Heart left ventricle (tissue), 13 donors: Measurements from ENCODE around the gene FBXO21.

Experiments
- POLR2A ChIP-seq, 2 donors: fragments of 450-650 bp; IDR thresholded peaks; one replicate each; pipeline ENCODE4 v1.6.1; 2017; ENCODE audit warnings: antibody characterized with exemption in 2 of 2, mild to moderate bottlenecking in 2 of 2, moderate library complexity in 2 of 2
- TF ChIP-seq, protein P1 (sequence below), 12 donors: fragments of 200-600 bp; sonication (generic) in 4 of 12; IDR thresholded peaks; one replicate each; pipeline versions ENCODE4 v1.5.0 to v1.8.0; 2018 to 2022; ENCODE audit warnings: antibody characterized with exemption in 12 of 12, mild to moderate bottlenecking in 5 of 12
- donor health status: ischemic (EF 13 %, LVEDD 7.1; RV severe dilation, severe dysfunction).
- donor health status: DM: no; HTN: yes; CAD: no.
- donor health status: DM: no; HTN: no; CAD: no.
- donor health status: ischemic (EF 25% LVEDD 6.9; RV normal size, moderate dysfunction).
- donor health status: ischemic (EF 25% LVEDD 5.7; RV mildly dilated, moderate dysfunction).
- donor health status: ischemic (EF 35%, LVEDD 5.7; RV mildly dilated, moderate dysfunction).
- donor health status: nonischemic (EF 11% LVEDD 7.7; RV severe dilation, severe dysfunction).
- donor health status: DM: yes; HTN: yes; CAD: no.
- donor health status: PGD.
- donor health status: ischemic (EF 29% LVEDD 5.4; RV normal size, mild dysfunction).
- donor health status: nonischemic (EF 23%, LVEDD 6.1; RV moderate dilation, normal function).

DNA sequence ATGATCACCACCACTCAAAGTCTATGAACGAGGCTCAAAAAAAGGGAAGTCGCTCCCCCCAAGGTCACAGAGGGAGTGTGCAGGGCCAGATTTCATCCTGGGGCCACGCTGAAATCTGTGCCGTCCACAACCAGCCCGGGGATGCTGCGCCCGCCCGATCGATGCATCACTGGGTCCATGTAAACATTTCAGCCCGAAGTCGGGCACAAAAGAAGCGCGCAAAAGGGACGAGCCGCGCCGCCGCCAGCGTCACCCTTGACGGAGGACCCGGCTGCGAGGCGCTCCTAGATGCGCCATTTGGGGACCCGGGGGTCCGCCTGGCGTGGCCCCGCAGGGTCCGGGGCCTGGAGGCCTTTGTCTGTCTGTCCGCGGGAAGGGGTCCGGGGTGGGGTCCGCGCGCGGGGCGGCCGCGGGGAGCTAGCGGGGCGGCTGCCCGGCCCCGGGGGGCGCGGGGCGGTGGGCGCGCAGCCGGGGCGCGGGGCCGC lies 503 bp downstream of the FBXO21 start:
- TF ChIP-seq, protein P1, sequence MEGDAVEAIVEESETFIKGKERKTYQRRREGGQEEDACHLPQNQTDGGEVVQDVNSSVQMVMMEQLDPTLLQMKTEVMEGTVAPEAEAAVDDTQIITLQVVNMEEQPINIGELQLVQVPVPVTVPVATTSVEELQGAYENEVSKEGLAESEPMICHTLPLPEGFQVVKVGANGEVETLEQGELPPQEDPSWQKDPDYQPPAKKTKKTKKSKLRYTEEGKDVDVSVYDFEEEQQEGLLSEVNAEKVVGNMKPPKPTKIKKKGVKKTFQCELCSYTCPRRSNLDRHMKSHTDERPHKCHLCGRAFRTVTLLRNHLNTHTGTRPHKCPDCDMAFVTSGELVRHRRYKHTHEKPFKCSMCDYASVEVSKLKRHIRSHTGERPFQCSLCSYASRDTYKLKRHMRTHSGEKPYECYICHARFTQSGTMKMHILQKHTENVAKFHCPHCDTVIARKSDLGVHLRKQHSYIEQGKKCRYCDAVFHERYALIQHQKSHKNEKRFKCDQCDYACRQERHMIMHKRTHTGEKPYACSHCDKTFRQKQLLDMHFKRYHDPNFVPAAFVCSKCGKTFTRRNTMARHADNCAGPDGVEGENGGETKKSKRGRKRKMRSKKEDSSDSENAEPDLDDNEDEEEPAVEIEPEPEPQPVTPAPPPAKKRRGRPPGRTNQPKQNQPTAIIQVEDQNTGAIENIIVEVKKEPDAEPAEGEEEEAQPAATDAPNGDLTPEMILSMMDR (IDR thresholded peaks at IDR 0.05): no peak
- no peak for TF ChIP-seq POLR2A (IDR thresholded peaks at IDR 0.05)
